Loucy (cell line): Measurements from ENCODE around the gene SLC22A24.

ENCODE experiments used
- H2AFZ ChIP-seq: fragments of 200-600 bp; sonication (generic); 2 replicates; pipeline ENCODE4 v1.6.0; 2016; ENCODE audit warnings: antibody characterized with exemption, mild to moderate bottlenecking, low read length, moderate library complexity
- H3F3A ChIP-seq: fragments of 200-600 bp; 2 replicates; pipeline ENCODE4 v1.6.0; 2016; ENCODE audit warnings: antibody characterized with exemption, low read depth, mild to moderate bottlenecking
- H3K27me3 ChIP-seq: fragments of 200-600 bp; sonication (generic); 2 replicates; pipeline ENCODE4 v1.6.1; 2014; ENCODE audit warnings: low read length, mild to moderate bottlenecking; ENCODE audit not compliant: insufficient read depth, poor library complexity, severe bottlenecking
- H3K36me3 ChIP-seq: fragments of 200-600 bp; sonication (generic); 2 replicates; pipeline ENCODE4 v1.6.1; 2016; ENCODE audit warnings: low read length; ENCODE audit not compliant: insufficient read depth
- H3K4me1 ChIP-seq: fragments of 200-600 bp; sonication (generic); 2 replicates; pipeline ENCODE4 v1.5.1; 2014; ENCODE audit warnings: low read length, mild to moderate bottlenecking; ENCODE audit not compliant: insufficient read depth, poor library complexity, severe bottlenecking
- H3K4me2 ChIP-seq: fragments of 200-600 bp; sonication (generic); 2 replicates; pipeline ENCODE4 v1.6.0; 2014; ENCODE audit warnings: antibody characterized with exemption, low read length, low read depth, mild to moderate bottlenecking; ENCODE audit not compliant: poor library complexity, severe bottlenecking
- H3K4me3 ChIP-seq: fragments of 200-600 bp; sonication (generic); 2 replicates; pipeline ENCODE4 v1.5.1; 2014; ENCODE audit warnings: low read length, mild to moderate bottlenecking, mixed read lengths; ENCODE audit not compliant: poor library complexity, severe bottlenecking
- H3K79me2 ChIP-seq: fragments of 200-600 bp; sonication (generic); 2 replicates; pipeline ENCODE4 v1.6.1; 2014; ENCODE audit warnings: low read length; ENCODE audit not compliant: insufficient read depth
- H3K9ac ChIP-seq: fragments of 200-600 bp; sonication (generic); 2 replicates; pipeline ENCODE4 v1.6.0; 2014; ENCODE audit warnings: mild to moderate bottlenecking, low read depth, low read length, moderate library complexity; ENCODE audit not compliant: poor library complexity, severe bottlenecking
- H3K9me2 ChIP-seq: fragments of 200-600 bp; sonication (generic); replicated peaks from 2 replicates; pipeline ENCODE4 v1.6.1; 2016; ENCODE audit warnings: low read depth, low read length, mixed read lengths
- H3K9me3 ChIP-seq: fragments of 200-600 bp; sonication (generic); 2 replicates; pipeline ENCODE4 v1.6.1; 2014; ENCODE audit warnings: mild to moderate bottlenecking, antibody characterized with exemption, low read length, low read depth; ENCODE audit not compliant: insufficient read depth
- H4K20me1 ChIP-seq: fragments of 200-600 bp; sonication (generic); 2 replicates; pipeline ENCODE4 v1.6.0; 2014; ENCODE audit warnings: antibody characterized with exemption, low read length, mild to moderate bottlenecking; ENCODE audit not compliant: insufficient read depth, poor library complexity, severe bottlenecking
- CTCF ChIP-seq: fragments of 200-600 bp; sonication (generic); conservative IDR thresholded peaks from 2 replicates; pipeline ENCODE4 v1.5.1; 2014; ENCODE audit warnings: mild to moderate bottlenecking, antibody characterized with exemption, low read length
- EZH2phosphoT487 ChIP-seq: fragments of 200-600 bp; IDR thresholded peaks from 2 replicates; pipeline ENCODE4 v1.6.1; 2018; ENCODE audit warnings: antibody characterized with exemption, mild to moderate bottlenecking, moderate library complexity, borderline replicate concordance

The SLC22A24 gene

GRCh38 chr11:63177872-63178271 lies 33.9 kb upstream of the SLC22A24 start:
- peaks cover 4% of the 10 kb centered on the region; the same call in 1 of the 2 replicates for H3K9me3 ChIP-seq
- no peaks in the 10 kb centered on the region for H4K20me1 ChIP-seq
- no peaks in the 10 kb centered on the region for H3K79me2 ChIP-seq
- H3K4me1 ChIP-seq: no peaks in the 10 kb centered on the region
- TF ChIP-seq EZH2phosphoT487 (no peak), CTCF (no peak)
- H2AFZ ChIP-seq: no peak overlapping the region
- no peaks in the 10 kb centered on the region for H3K36me3 ChIP-seq
- no peak overlapping the region for H3K9ac ChIP-seq
- no peak overlapping the region for H3K4me2 ChIP-seq
- H3F3A ChIP-seq: no peaks in the 10 kb centered on the region
- no peak overlapping the region for H3K4me3 ChIP-seq
- H3K9me2 ChIP-seq: no peaks in the 10 kb centered on the region
- H3K27me3 ChIP-seq: no peaks in the 10 kb centered on the region

- H3K79me2 ChIP-seq: no peaks in the 10 kb centered on the region
- H3K9ac ChIP-seq: no peak overlapping the region
- no peaks in the 10 kb centered on the region for H3K27me3 ChIP-seq
- H2AFZ ChIP-seq: no peak overlapping the region
- H3K4me3 ChIP-seq: no peak overlapping the region
- H3K9me2 ChIP-seq: no peaks in the 10 kb centered on the region
- H3K9me3 ChIP-seq: no peaks in the 10 kb centered on the region
- H3K36me3 ChIP-seq: no peaks in the 10 kb centered on the region
- H3K4me1 ChIP-seq: no peaks in the 10 kb centered on the region
- no peak overlapping the region for H3K4me2 ChIP-seq
- TF ChIP-seq CTCF (no peak), EZH2phosphoT487 (no peak)
- H4K20me1 ChIP-seq: no peaks in the 10 kb centered on the region
- no peaks in the 10 kb centered on the region for H3F3A ChIP-seq
Measured at GRCh38 chr11:63165706-63166310, 21.8 kb upstream of the SLC22A24 start.

- no peaks in the 10 kb centered on the region for H3K27me3 ChIP-seq
- no peaks in the 10 kb centered on the region for H3K36me3 ChIP-seq
- TF ChIP-seq CTCF (no peak), EZH2phosphoT487 (no peak)
- no peaks in the 10 kb centered on the region for H3K4me1 ChIP-seq
- no peaks in the 10 kb centered on the region for H3K79me2 ChIP-seq
- H4K20me1 ChIP-seq: no peaks in the 10 kb centered on the region
- H3K9me3 ChIP-seq: no peaks in the 10 kb centered on the region
- H3K9me2 ChIP-seq: no peaks in the 10 kb centered on the region
- H3K4me3 ChIP-seq: no peak overlapping the region
- no peaks in the 10 kb centered on the region for H3F3A ChIP-seq
- H3K9ac ChIP-seq: no peak overlapping the region
- H2AFZ ChIP-seq: no peak overlapping the region
- H3K4me2 ChIP-seq: no peak overlapping the region
Measured at GRCh38 chr11:63155794-63156193, 11.8 kb upstream of the SLC22A24 start.
